Measurements from ENCODE around the gene PTX4. TPM values are rescaled to one million over a fixed set of nuclear protein-coding genes. Genes with fewer than 3 reads are reported as not detected.

Gene PTX4
- total and polyA plus RNA-seq, 9 of the 15 experiments (the other 6 are each of a cell fraction or from before 2014, with no cell fraction given) = 0.11 TPM; not detected in 8

DNA sequence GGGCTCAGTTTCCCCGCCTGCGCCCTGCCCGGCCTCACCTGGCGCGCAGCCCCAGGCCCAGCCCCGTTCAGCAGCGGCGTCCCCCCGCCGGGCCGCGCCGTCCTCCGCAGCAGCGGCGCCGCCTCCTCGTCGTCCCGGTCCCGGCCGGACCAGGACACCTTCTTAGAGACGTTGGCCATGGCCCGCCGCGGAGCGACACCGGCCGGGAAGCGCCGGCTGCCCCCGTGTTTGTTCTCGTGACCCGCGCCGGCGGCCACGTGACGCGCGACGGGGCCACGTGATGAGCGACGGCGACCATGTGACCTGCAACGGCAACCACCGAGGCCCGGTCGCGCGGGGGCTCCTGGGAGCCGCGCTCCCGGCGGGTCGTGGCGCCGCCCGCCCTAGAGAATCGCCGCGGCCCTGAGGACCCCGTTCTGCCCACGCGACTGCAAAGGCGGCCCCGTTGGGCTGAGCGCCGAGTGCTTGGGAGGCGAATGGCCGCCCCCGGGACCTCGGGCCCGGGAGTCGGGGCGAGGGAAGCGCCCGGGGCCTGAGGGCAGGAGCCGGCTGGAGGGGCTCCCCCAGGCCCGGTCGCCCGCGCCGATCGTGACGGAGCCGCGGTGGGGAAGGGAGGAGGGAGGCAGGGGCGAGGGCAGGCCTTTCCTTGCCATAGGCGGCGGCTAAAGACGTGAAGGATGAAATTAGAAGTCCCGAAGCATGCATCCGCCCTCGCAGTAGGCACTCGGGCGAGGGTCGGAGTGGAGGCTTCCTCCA is 13.8 kb downstream of the PTX4 start, which contains the start of gene CLCN7 (continued):
- TF ChIP-seq SAFB (IDR thresholded peaks at IDR 0.05; ENCODE audit: borderline replicate concordance, low read depth, low read length) = peak; percentile 69
- peak; percentile 59; the same call in 1 of the 2 replicates for TF ChIP-seq ETV5 (CRISPR knock-in tag; IDR thresholded peaks at IDR 0.05; ENCODE audit: low read depth)
- no peak for TF ChIP-seq LARP7 (IDR thresholded peaks at IDR 0.05)
- no peak for TF ChIP-seq RHOXF2B (CRISPR knock-in tag; conservative IDR thresholded peaks at IDR 0.05)
- TF ChIP-seq, protein P1, sequence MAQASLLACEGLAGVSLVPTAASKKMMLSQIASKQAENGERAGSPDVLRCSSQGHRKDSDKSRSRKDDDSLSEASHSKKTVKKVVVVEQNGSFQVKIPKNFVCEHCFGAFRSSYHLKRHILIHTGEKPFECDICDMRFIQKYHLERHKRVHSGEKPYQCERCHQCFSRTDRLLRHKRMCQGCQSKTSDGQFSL (CRISPR knock-in tag; IDR thresholded peaks at IDR 0.05) = peak; percentile 62; the same call in 1 of the 2 replicates
- TF ChIP-seq, protein P1 (tag; IDR thresholded peaks at IDR 0.05) = no peak
- 0 out of 2 replicates have a peak, but pooled peaks have one; percentile 59 for TF ChIP-seq E2F3 (CRISPR knock-in tag; IDR thresholded peaks at IDR 0.05)
- TF ChIP-seq ZNF134 (CRISPR knock-in tag; conservative IDR thresholded peaks at IDR 0.05) = no peak
- TF ChIP-seq SUPT5H (IDR thresholded peaks at IDR 0.05) = peak; percentile 80
- TF ChIP-seq KAT7 (CRISPR knock-in tag; IDR thresholded peaks at IDR 0.05; ENCODE audit: borderline replicate concordance) = peak; percentile 55; the same call in 1 of the 2 replicates
- no peak for TF ChIP-seq FOXJ3 (CRISPR knock-in tag; IDR thresholded peaks at IDR 0.05)
- peak; percentile 94 for TF ChIP-seq FOS (IDR thresholded peaks at IDR 0.05; ENCODE audit: extremely low read depth, insufficient read length)
- TF ChIP-seq HES1 (IDR thresholded peaks at IDR 0.05; ENCODE audit: low read depth) = no peak
- TF ChIP-seq MTF1 (CRISPR knock-in tag; IDR thresholded peaks at IDR 0.05; ENCODE audit: borderline replicate concordance) = no peak
- TF ChIP-seq TSHZ1 (CRISPR knock-in tag; IDR thresholded peaks at IDR 0.05) = no peak
- TF ChIP-seq JUND (IDR thresholded peaks at IDR 0.05; ENCODE audit: borderline replicate concordance, low read depth, low read length) = no peak
- no peak; the same call in 2 of the 3 replicates for TF ChIP-seq JUND (tag; IDR thresholded peaks at IDR 0.05; ENCODE audit: borderline replicate concordance, low read depth, low read length)
- TF ChIP-seq ZNF263 (CRISPR knock-in tag; IDR thresholded peaks at IDR 0.05; ENCODE audit: borderline replicate concordance) = peak; percentile 79
- TF ChIP-seq RBM14 (IDR thresholded peaks at IDR 0.05; ENCODE audit: borderline replicate concordance, insufficient read depth, low read depth, low read length) = peak; percentile 85; the same call in 1 of the 2 replicates
- peak in 1 of 2 experiments; percentile 12; a peak in 2 of 4 replicates for TF ChIP-seq RAD21 (CRISPR knock-in tag; conservative IDR thresholded peaks at IDR 0.05 in 1 of 2, IDR thresholded peaks at IDR 0.05 in 1 of 2)
- TF ChIP-seq BDP1 (IDR thresholded peaks at IDR 0.05; ENCODE audit: insufficient read depth, insufficient read length) = no peak
- no peak for TF ChIP-seq NELFE (IDR thresholded peaks at IDR 0.05; ENCODE audit: insufficient read depth, insufficient read length)
- TF ChIP-seq ZNF24 (IDR thresholded peaks at IDR 0.05) = peak; percentile 25; the same call in 1 of the 2 replicates
